ENCODE measurements around the gene CBX5.
A peak's percentile ranks its signal among the peaks of the same experiment; 100 is the strongest.
"Not testable (repeated sequence)": the region's sequence is repeated elsewhere in the genome, so short reads cannot be mapped to it uniquely, and the experiment has no call there.

CBX5 gene

GRCh38 chr12:54294152-54294952 lies 14.4 kb upstream of the CBX5 start:
- DNase-seq = peak; percentile 76 to 80

- no peak for DNase-seq
Measured at GRCh38 chr12:54292931-54293241, 13.0 kb upstream of the CBX5 start.

GRCh38 chr12:54292083-54292930 lies 12.4 kb upstream of the CBX5 start:
- no peak for DNase-seq

- DNase-seq = peak in 1 of 2 experiments; percentile 30
Measured at GRCh38 chr12:54287261-54288157, 7.6 kb upstream of the CBX5 start.

GRCh38 chr12:54286042-54287030 lies 6.4 kb upstream of the CBX5 start:
- DNase-seq = peak in 1 of 2 experiments; percentile 32

GRCh38 chr12:54285150-54286041 lies 5.5 kb upstream of the CBX5 start:
- DNase-seq = no peak

GRCh38 chr12:54284070-54284780 lies 4.3 kb upstream of the CBX5 start:
- not testable (repeated sequence) for DNase-seq

- DNase-seq = peak; percentile 49 to 61
Measured at GRCh38 chr12:54282949-54283593, 3.1 kb upstream of the CBX5 start.

- peak in 1 of 2 experiments; percentile 19 for DNase-seq
Measured at GRCh38 chr12:54281694-54282093, 1.8 kb upstream of the CBX5 start.

- DNase-seq = not testable (repeated sequence)
Measured at GRCh38 chr12:54281261-54281638, 1.3 kb upstream of the CBX5 start.

GRCh38 chr12:54280468-54281260 lies 742 bp upstream of the CBX5 start, which contains the start of gene HNRNPA1:
TSS of gene HNRNPA1 (plus strand) at chr12:54280726. CDS start at chr12:54280808, 82 bp downstream.
- DNase-seq = peak; percentile 89 to 95

GRCh38 chr12:54279227-54279631 lies 693 bp downstream of the CBX5 start:
- no peak for DNase-seq

GRCh38 chr12:54277823-54278276 lies 2.1 kb downstream of the CBX5 start:
- DNase-seq = peak in 1 of 2 experiments; percentile 28

GRCh38 chr12:54276368-54276767 lies 3.6 kb downstream of the CBX5 start:
- no peak for DNase-seq

- no peak for DNase-seq
Measured at GRCh38 chr12:54273981-54274380, 5.9 kb downstream of the CBX5 start.

- DNase-seq = no peak
Measured at GRCh38 chr12:54272214-54272613, 7.7 kb downstream of the CBX5 start.

GRCh38 chr12:54270345-54270744 lies 9.6 kb downstream of the CBX5 start:
- peak in 1 of 2 experiments; percentile 35 for DNase-seq

- no peak for DNase-seq
Measured at GRCh38 chr12:54266852-54267251, 13.1 kb downstream of the CBX5 start.
